GM23338 (cell line): ENCODE results near the gene ATG2A. TPM values are rescaled to one million over a fixed set of nuclear protein-coding genes. Genes with fewer than 3 reads are reported as not detected.

Experiments used
- ATAC-seq: fragments of 200-7000 bp; cut with Tn5 transposase; 3 replicates; pipeline ENCODE4 v1.9.1; 2020
- DNase-seq: peaks from one replicate; pipeline ENCODE4 v3.0.0-alpha.2; 2015; ENCODE audit warnings: low spot score
- H2AFZ ChIP-seq: fragments of 200-600 bp; sonication (generic); 2 replicates; pipeline ENCODE4 v1.8.0; 2016; ENCODE audit warnings: antibody characterized with exemption, mild to moderate bottlenecking, moderate library complexity
- H3F3A ChIP-seq: fragments of 200-600 bp; sonication (generic); replicated peaks from 2 replicates; pipeline ENCODE4 v1.8.0; 2017; ENCODE audit warnings: antibody characterized with exemption, mixed run types, low read depth
- H3K27ac ChIP-seq: fragments of 200-600 bp; sonication (generic); 2 replicates; pipeline ENCODE4 v1.6.1; 2016; ENCODE audit warnings: low read depth
- H3K27me3 ChIP-seq: fragments of 200-600 bp; sonication (generic); 2 replicates; pipeline ENCODE4 v1.8.0; 2016; ENCODE audit warnings: mild to moderate bottlenecking, mixed run types, moderate library complexity; ENCODE audit not compliant: insufficient read depth
- H3K36me3 ChIP-seq: fragments of 200-600 bp; sonication (generic); 2 replicates; pipeline ENCODE4 v1.8.0; 2016; ENCODE audit warnings: mild to moderate bottlenecking; ENCODE audit not compliant: insufficient read depth
- H3K4me1 ChIP-seq: fragments of 200-600 bp; sonication (generic); 2 replicates; pipeline ENCODE4 v1.8.0; 2016; ENCODE audit warnings: mild to moderate bottlenecking, moderate library complexity; ENCODE audit not compliant: insufficient read depth
- H3K4me2 ChIP-seq: fragments of 200-600 bp; sonication (generic); 2 replicates; pipeline ENCODE4 v1.7.1; 2017; ENCODE audit warnings: mixed run types
- H3K4me3 ChIP-seq: fragments of 200-600 bp; sonication (generic); 2 replicates; pipeline ENCODE4 v1.6.1; 2016; ENCODE audit warnings: mixed run types
- H3K79me2 ChIP-seq: fragments of 200-600 bp; sonication (generic); replicated peaks from 2 replicates; pipeline ENCODE4 v1.8.0; 2017; ENCODE audit warnings: mild to moderate bottlenecking; ENCODE audit not compliant: insufficient read depth
- H3K9me2 ChIP-seq: fragments of 200-600 bp; sonication (generic); 2 replicates; pipeline ENCODE4 v1.8.0; 2017; ENCODE audit not compliant: insufficient read depth
- H4K20me1 ChIP-seq: fragments of 200-600 bp; sonication (generic); replicated peaks from 2 replicates; pipeline ENCODE4 v1.8.0; 2017; ENCODE audit warnings: mild to moderate bottlenecking; ENCODE audit not compliant: insufficient read depth
- H3K27ac Mint-ChIP-seq: 2 replicates; pipeline ENCODE4 v1.8.0; 2020; ENCODE audit warnings: inconsistent platforms, mild to moderate bottlenecking, moderate library complexity, mixed read lengths
- H3K27me3 Mint-ChIP-seq: 3 replicates; pipeline ENCODE4 v1.8.0; 2022; ENCODE audit warnings: low read depth, mild to moderate bottlenecking, moderate library complexity, mixed read lengths, inconsistent platforms; ENCODE audit not compliant: insufficient read depth, poor library complexity
- H3K36me3 Mint-ChIP-seq: 3 replicates; pipeline ENCODE4 v1.8.0; 2021; ENCODE audit warnings: low read depth, mild to moderate bottlenecking, inconsistent platforms, moderate library complexity, mixed read lengths
- H3K4me1 Mint-ChIP-seq: 3 replicates; pipeline ENCODE4 v1.8.0; 2020; ENCODE audit warnings: mild to moderate bottlenecking, inconsistent platforms, mixed read lengths
- H3K4me3 Mint-ChIP-seq: 3 replicates; pipeline ENCODE4 v1.8.0; 2021; ENCODE audit warnings: moderate library complexity, mild to moderate bottlenecking, inconsistent platforms, mixed read lengths
- H3K9me3 Mint-ChIP-seq: 3 replicates; pipeline ENCODE4 v1.8.0; 2020; ENCODE audit warnings: moderate library complexity, mild to moderate bottlenecking, inconsistent platforms, mixed read lengths
- ETS1 ChIP-seq: IDR thresholded peaks from 2 replicates; pipeline ENCODE4 v1.6.1; 2016; ENCODE audit warnings: antibody characterized with exemption
- EZH2 ChIP-seq: fragments of 200-600 bp; sonication (generic); IDR thresholded peaks from one replicate; pipeline ENCODE4 v1.8.0; 2017; ENCODE audit warnings: antibody characterized with exemption, mild to moderate bottlenecking, low read depth; ENCODE audit not compliant: unreplicated experiment
- NANOG ChIP-seq: IDR thresholded peaks from 2 replicates; pipeline ENCODE4 v1.6.1; 2016; ENCODE audit warnings: antibody characterized with exemption, borderline replicate concordance
- POLR2AphosphoS5 ChIP-seq: IDR thresholded peaks from 2 replicates; pipeline ENCODE4 v1.6.1; 2016; ENCODE audit warnings: antibody characterized with exemption, low read depth
- REST ChIP-seq: IDR thresholded peaks from one replicate; pipeline ENCODE4 v1.6.1; 2018; ENCODE audit warnings: antibody characterized with exemption; ENCODE audit not compliant: unreplicated experiment
- ZNF114 ChIP-seq: fragments of 250-450 bp; sonication (Bioruptor Pico); IDR thresholded peaks from 2 replicates; pipeline ENCODE4 v1.5.0; 2020; ENCODE audit warnings: mild to moderate bottlenecking, moderate library complexity
- ZNF462 ChIP-seq: fragments of 250-450 bp; sonication (Bioruptor Pico); IDR thresholded peaks from 2 replicates; pipeline ENCODE4 v1.5.0; 2020; ENCODE audit warnings: mild to moderate bottlenecking, moderate library complexity
- polyA plus RNA-seq: library from polyadenylated mRNA; unstranded; fragments of >200 nt; fragmentation: Nextera tagmentation; extraction: Ambion mirVana; gene quantifications from 2 replicates; pipeline ENCODE4 v1.2.1, GENCODE V29; 2016
- total RNA-seq: library from RNA; depleted of rRNA; stranded (reverse); fragments of >200 nt; shearing (Covaris generic); gene quantifications from 2 replicates; pipeline ENCODE4 v1.2.3, GENCODE V29; 2014

ATG2A gene
- total and polyA plus RNA-seq, 2 experiments from 2014 or later = 8.7 to 31.7 TPM

GRCh38 chr11:64933213-64933934 is 16.4 kb upstream of the ATG2A start:
- H4K20me1 ChIP-seq = no peaks in the 10 kb centered on the region
- peaks cover 7% of the 10 kb centered on the region; the same call in 1 of the 2 replicates for H3K4me1 ChIP-seq
- H3K4me1 Mint-ChIP-seq = peaks cover 29% of the 10 kb centered on the region

GRCh38 chr11:64932324-64932723 is 15.3 kb upstream of the ATG2A start:
- no peaks in the 10 kb centered on the region for H3K9me3 Mint-ChIP-seq
- TF ChIP-seq ZNF114 = no peak
- no peak for TF ChIP-seq ETS1
- TF ChIP-seq POLR2AphosphoS5 = no peak
- no peak for TF ChIP-seq NANOG
- no peak for TF ChIP-seq ZNF462 (CRISPR knock-in tag)

More at GRCh38 chr11:64933213-64933934, 16.4 kb upstream of the ATG2A start:
- DNase-seq = no peak
- H3K4me3 Mint-ChIP-seq = no peak overlapping the region
- TF ChIP-seq ZNF114 (no peak), REST (no peak), EZH2 (no peak)
- no peak overlapping the region for H2AFZ ChIP-seq
- H3K9me2 ChIP-seq = no peaks in the 10 kb centered on the region
- H3K27ac Mint-ChIP-seq = no peak overlapping the region
- no peaks in the 10 kb centered on the region for H3K9me3 Mint-ChIP-seq
- H3K27me3 ChIP-seq = no peaks in the 10 kb centered on the region
- H3K27me3 Mint-ChIP-seq = peaks cover 16% of the 10 kb centered on the region
- H3K79me2 ChIP-seq = no peaks in the 10 kb centered on the region
- no peak overlapping the region for H3K4me3 ChIP-seq
- no peak for ATAC-seq
- no peaks in the 10 kb centered on the region for H3K36me3 Mint-ChIP-seq
- H3K36me3 ChIP-seq = no peaks in the 10 kb centered on the region
- H3K27ac ChIP-seq = no peak overlapping the region
- no peaks in the 10 kb centered on the region for H3F3A ChIP-seq
- H3K4me2 ChIP-seq = no peak overlapping the region

More at GRCh38 chr11:64932324-64932723, 15.3 kb upstream of the ATG2A start:
- no peak overlapping the region for H3K27ac ChIP-seq
- Mint-ChIP-seq H3K36me3 (no peaks in the 10 kb centered on the region), H3K4me1 (peaks cover 29% of the 10 kb centered on the region), H3K27me3 (peaks cover 16% of the 10 kb centered on the region), H3K27ac (no peak overlapping the region), H3K4me3 (no peak overlapping the region)
- H3K36me3 ChIP-seq = no peaks in the 10 kb centered on the region
- no peaks in the 10 kb centered on the region for H3K27me3 ChIP-seq
- DNase-seq = no peak
- H3K4me1 ChIP-seq = peaks cover 7% of the 10 kb centered on the region; the same call in 1 of the 2 replicates
- H3K4me3 ChIP-seq = no peak overlapping the region
- no peaks in the 10 kb centered on the region for H3K9me2 ChIP-seq
- ATAC-seq = no peak
- no peaks in the 10 kb centered on the region for H3K79me2 ChIP-seq
- no peaks in the 10 kb centered on the region for H3F3A ChIP-seq
- H3K4me2 ChIP-seq = no peak overlapping the region
- H2AFZ ChIP-seq = no peak overlapping the region
- no peaks in the 10 kb centered on the region; the same call in 1 of the 2 replicates for H4K20me1 ChIP-seq
